Skeletal muscle cell (primary cell): ENCODE results near the gene TRIM15.
"Not testable (repeated sequence)": the region's sequence is repeated elsewhere in the genome, so short reads cannot be mapped to it uniquely, and the experiment has no call there.

Experiments
- DNase-seq: peaks from one replicate; pipeline ENCODE4 v3.0.0-alpha.2; 2010; ENCODE audit warnings: low read depth
- H3K4me3 ChIP-seq: 2 replicates; pipeline ENCODE4 v1.5.1; 2011; ENCODE audit warnings: low read depth, mild to moderate bottlenecking, control low read depth, low read length, moderate library complexity

The TRIM15 gene

GRCh38 chr6:30160008-30160784 lies 3.1 kb upstream of the TRIM15 start:
- DNase-seq, result no peak

GRCh38 chr6:30160785-30161531 lies 2.4 kb upstream of the TRIM15 start, which contains the start of gene TRIM10:
TRIM10 (minus strand) TSS chr6:30161211; CDS start chr6:30160858, 353 bp downstream.
- DNase-seq, result no peak

More at GRCh38 chr6:30160008-30160784, 3.1 kb upstream of the TRIM15 start:
- no peak overlapping the region for H3K4me3 ChIP-seq

GRCh38 chr6:30162265-30163089 lies 869 bp upstream of the TRIM15 start:
- no peak for DNase-seq
- no peak overlapping the region for H3K4me3 ChIP-seq

More at GRCh38 chr6:30160785-30161531, 2.4 kb upstream of the TRIM15 start, which contains the start of gene TRIM10:
- no peak within 1 kb of the TSS for H3K4me3 ChIP-seq

GRCh38 chr6:30163918-30164654 lies 740 bp downstream of the TRIM15 start:
- H3K4me3 ChIP-seq, result no peak overlapping the region
- no peak for DNase-seq

- H3K4me3 ChIP-seq, result no peak overlapping the region
- no peak for DNase-seq
These were observed 1.4 kb downstream of the TRIM15 start for GRCh38 chr6:30164714-30165113.

- H3K4me3 ChIP-seq, DNase-seq: not testable (repeated sequence)
These were observed 1.9 kb downstream of the TRIM15 start for GRCh38 chr6:30165238-30165637.

GRCh38 chr6:30167101-30167500 lies 3.8 kb downstream of the TRIM15 start:
- no peak overlapping the region for H3K4me3 ChIP-seq
- no peak for DNase-seq

GRCh38 chr6:30168741-30169140 lies 5.4 kb downstream of the TRIM15 start:
- no peak for DNase-seq
- no peak overlapping the region for H3K4me3 ChIP-seq

GRCh38 chr6:30169658-30170614 lies 6.6 kb downstream of the TRIM15 start:
- DNase-seq, result peak; percentile 23
- H3K4me3 ChIP-seq, result no peak overlapping the region

GRCh38 chr6:30171677-30172471 lies 8.5 kb downstream of the TRIM15 start:
- no peak for DNase-seq

GRCh38 chr6:30172681-30173080 lies 9.3 kb downstream of the TRIM15 start:
- no peak for DNase-seq
- no peak overlapping the region for H3K4me3 ChIP-seq

More at GRCh38 chr6:30171677-30172471, 8.5 kb downstream of the TRIM15 start:
- no peak overlapping the region for H3K4me3 ChIP-seq

GRCh38 chr6:30175765-30176164 lies 12.4 kb downstream of the TRIM15 start:
- H3K4me3 ChIP-seq, result no peak overlapping the region
- no peak for DNase-seq

GRCh38 chr6:30178837-30179236 lies 15.5 kb downstream of the TRIM15 start:
- H3K4me3 ChIP-seq, result no peak overlapping the region
- DNase-seq, result no peak

- H3K4me3 ChIP-seq, result no peak overlapping the region
- no peak for DNase-seq
These were observed 16.8 kb downstream of the TRIM15 start for GRCh38 chr6:30180145-30180544.

- H3K4me3 ChIP-seq, result no peak overlapping the region
- no peak for DNase-seq
These were observed 21.2 kb downstream of the TRIM15 start for GRCh38 chr6:30184417-30185031.

GRCh38 chr6:30185846-30186484 lies 22.6 kb downstream of the TRIM15 start:
- no peak for DNase-seq
- H3K4me3 ChIP-seq, result no peak overlapping the region
